NCI-H1105 treated with DMSO at 0.1 percent for 48 hours (cell line): ENCODE measurements around the gene VSTM1.
A peak's percentile ranks its signal among the peaks of the same experiment; 100 is the strongest.

Source experiments
- DNase-seq: peaks from one replicate; lab custom pipeline; 2025; lab: John Stamatoyannopoulos, UW

Gene VSTM1

DNA sequence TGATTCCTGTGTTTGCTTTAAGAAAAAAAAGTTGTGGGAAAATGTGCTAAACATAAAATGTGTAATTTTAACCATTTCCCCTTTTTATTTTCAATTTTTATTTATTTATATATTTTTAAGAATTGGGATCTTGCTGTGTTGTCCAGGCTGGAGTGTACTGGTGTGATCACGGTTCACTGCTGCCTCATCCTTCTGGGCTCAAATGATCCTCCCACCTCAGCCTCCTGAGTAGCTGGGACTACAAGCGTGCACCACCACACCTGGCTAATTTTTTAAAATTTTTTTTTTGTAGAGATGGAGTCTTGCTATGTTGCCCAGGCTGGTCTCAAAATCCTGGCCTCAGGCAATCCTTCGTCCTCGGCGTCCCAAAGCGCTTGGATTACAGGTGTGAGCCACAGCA is 53.2 kb downstream of the VSTM1 start:
- DNase-seq: no peak

DNA sequence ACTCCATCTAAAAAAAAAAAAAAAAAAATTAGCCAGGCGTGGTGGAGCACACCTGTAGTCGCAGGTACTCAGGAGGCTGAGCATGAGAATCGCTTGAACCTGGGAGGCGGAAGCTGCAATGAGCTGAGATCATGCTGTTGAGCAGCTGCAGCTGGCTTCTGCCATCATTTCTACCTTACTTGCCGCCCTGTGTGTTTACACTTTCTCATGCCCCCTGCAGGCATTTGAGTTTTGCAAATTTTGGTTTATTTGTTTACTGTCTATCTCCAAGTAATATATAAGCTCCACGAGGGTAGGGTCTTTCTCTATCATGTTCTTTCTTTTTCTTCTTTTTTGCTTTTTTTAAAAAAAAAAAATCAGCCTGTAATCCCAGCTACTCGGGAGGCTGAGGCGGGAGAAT is 54.3 kb downstream of the VSTM1 start:
- no peak for DNase-seq

DNA sequence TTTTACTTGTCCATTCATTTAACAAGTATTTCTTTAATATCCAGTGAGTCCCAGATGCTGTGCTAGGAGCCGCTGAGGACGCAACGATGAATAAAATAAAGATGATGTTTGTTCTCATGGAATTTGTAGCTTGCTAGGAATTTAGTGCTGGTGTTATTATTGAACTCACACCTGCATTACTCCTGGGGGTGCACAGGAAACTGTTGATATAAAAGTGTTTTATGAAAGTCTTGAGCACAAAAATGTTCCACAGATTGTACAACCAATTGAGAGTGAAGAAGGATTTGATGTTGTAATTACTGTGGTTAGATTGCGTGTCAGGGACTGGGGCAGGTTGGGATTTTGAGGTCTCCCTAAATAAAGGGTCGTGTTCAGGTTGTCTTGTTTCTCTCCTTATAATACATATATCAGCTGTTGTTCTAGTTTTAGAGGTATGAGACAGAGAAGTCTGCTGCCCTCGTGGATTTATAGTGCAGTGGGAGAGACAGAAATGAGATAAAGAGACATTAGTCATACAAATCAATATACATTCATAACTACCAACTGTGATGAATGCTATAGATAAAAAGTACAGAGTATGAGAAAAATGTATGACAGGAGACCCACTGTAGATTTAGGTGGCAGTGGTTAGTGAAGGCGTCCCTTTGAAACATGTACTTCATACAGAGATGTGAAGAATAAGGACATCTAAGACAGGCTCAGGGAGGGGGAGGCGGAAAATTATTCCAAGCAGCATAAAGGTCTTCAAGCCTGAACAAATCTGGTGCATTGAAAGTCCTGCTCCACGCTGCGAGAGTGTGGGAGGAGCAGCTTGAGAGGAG is 61.0 kb downstream of the VSTM1 start:
- no peak for DNase-seq

DNA sequence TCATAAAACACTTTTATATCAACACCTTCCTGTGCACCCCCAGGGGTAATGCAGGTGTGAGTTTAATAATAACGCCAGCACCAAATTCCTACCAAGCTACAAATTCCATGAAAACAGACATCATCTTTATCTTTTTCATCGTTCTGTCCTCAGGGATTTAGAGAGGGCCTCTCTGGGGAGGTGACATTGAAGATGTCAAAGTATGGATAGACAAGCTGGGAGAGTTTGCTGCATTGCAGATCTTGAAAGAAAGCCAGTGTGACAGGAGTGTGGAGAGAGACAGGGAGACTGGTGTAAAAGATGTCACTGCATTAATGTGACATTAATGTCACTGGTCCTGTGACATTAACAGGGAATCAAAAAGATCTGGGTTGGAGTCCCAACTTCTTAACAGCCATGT is 62.2 kb downstream of the VSTM1 start:
- DNase-seq: no peak

DNA sequence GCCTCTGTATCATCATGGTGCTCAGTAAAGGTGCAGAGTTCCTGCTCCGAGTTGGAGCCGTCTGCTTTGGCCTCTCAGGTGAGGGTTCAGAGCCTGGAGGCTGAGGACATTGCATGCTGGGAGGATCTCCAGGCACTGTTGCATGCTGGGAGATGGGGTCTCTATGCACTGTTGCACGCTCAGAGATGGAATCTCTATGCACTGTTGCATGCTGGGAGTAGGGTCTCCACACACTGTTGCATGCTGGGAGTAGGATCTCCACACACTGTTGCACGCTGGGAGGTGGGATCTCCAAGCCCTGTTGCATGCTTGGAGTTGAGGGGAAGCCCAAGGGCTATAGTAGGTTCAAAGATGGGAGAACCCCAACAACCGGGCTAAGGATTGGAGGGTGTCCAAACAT is 64.0 kb downstream of the VSTM1 start:
- DNase-seq: no peak

DNA sequence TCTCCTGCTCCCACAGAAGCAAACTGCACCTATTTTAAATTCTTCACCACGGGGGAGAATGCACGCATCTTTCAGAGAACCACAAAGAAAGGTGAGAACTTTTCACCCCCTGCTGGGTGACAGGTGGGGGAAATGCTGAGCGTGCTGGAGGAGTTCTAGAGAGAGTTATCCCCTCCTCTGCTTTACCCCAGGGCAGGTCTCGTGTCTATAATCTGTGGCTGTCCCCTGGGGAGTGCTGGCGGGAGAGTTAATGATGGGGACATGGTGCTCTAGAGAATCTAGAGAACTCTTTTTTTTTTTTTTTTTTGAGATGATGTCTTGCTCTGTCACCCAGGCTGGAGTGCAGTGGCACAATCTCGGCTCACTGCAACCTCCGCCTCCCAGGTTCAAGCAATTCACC is 65.5 kb downstream of the VSTM1 start:
- no peak for DNase-seq

DNA sequence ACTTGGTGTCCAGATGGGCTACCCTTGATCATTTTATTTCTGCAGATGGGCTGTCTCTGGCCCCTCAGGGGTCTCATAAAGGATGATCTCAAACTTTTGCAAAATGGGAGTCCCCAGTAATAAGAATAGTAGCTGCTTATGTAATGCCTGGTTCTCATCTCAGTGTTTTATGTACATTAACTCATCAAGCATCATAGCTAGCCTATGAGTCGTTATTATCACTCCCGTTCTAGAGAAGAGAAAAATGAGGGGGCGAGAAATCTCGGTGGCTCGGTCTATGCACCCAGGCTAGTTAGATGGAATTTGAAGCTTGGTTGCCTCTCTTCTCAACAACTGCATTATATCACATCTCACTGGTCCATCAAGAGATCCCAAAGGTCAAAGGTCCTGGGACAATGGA is 68.9 kb downstream of the VSTM1 start:
- no peak for DNase-seq

DNA sequence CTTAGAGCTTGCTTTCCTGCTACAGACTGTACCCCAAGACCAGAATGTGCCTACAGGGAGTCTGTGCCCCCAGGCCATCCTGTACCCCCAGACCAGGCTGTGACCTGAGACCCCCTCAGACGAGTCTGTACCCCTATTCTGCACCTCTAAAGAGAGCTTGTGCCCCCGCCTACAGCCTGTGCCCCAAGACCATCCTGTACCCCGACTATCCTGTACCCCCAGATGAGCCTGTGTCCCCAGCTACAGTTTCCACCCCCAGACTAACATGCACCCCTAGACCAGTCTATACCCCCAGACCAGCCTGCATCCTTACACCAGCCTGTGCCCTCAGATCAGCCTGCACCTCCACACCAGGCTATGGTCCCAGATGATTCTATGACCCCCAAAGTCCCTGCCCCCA is 70.2 kb downstream of the VSTM1 start:
- DNase-seq: no peak

DNA sequence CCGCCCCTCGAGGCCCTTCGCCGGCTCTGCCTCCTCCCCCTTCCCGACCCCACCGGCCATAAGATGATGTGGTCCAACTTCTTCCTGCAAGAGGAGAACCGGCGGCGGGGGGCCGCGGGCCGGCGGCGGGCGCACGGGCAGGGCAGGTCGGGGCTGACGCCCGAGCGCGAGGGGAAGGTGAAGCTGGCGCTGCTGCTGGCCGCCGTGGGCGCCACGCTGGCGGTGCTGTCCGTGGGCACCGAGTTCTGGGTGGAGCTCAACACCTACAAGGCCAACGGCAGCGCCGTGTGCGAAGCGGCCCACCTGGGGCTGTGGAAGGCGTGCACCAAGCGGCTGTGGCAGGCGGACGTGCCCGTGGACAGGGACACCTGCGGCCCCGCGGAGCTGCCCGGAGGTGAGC is 70.9 kb downstream of the VSTM1 start:
- no peak for DNase-seq

DNA sequence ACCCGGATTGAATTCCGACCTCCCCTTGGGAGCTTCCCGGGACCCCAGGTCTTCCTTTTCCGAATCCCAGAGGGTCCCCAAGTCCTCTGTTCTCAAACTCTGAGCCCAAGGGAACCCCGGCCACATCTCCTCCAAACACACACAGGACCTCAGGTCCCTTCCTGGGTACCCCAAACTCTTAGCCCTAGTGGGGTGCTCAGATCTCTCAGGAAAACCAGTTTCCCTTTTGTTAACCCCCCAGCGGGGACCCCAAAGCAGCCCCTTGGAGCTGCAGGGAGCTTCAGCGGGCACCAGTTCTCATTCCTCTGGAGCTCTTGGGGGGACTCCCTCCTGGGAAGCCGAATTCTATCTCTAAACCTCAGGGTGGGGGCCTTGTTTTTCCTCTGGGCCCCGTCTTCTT is 71.5 kb downstream of the VSTM1 start:
- DNase-seq: no peak

DNA sequence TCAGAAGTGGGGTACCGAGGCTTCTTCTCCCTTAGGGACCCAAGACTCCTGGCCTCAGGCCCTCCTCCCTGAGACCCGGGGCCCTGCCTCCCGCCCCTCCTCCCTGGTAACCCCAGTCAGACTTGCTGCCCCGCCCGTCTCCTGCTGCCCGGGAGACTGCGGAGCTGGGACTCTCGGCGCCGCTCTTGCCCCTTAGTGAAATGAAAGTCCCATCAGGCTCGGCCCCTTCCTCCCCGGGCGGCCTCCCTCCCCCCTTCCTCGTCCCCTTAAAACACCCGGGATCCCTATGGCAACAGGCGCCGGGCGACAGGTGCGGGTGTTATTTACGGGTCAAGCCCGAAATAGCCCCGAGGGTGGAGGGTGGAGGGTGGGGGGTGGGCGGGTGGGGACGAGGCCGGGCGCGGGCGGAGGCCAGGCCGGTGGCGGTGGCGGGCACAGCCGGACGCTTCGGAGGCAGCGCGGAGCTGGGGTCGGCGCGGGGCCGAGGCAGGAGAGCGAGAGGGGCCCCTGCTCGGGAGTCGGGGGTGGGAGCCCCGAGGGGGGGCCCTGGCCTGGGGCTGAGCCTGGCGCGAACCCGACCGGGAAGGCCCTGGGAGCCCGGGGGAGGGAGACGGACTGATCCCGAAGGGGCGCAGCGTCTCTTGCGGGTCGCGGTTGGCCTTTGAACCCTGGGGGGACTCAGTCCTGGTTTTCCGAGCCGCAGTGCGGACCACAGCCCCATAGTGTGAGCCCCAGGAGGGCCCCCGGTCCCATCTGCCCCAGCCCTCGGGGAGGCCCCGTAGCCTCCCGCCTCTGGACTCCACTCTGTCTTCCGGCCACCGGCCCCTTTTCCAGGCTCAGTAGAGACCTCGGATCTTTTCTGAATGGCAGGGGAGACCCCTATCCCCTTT is 72.2 kb downstream of the VSTM1 start, which contains the start of gene CACNG6:
CACNG6 (plus strand) TSS at position 414 of the 890 bp plus-strand sequence. CDS start 1,241 bp downstream, outside the sequence.
- peak; percentile 23 for DNase-seq
